LoVo (cell line): ENCODE results near the gene IQCF5.
"Not testable (repeated sequence)": the region's sequence is repeated elsewhere in the genome, so short reads cannot be mapped to it uniquely, and the experiment has no call there.

Source experiments
- DNase-seq: peaks from one replicate; pipeline ENCODE4 v3.0.0-alpha.2; 2016; ENCODE audit warnings: low spot score

Gene IQCF5

GRCh38 chr3:51875501-51875900 is at the start of gene IQCF5:
IQCF5 (minus strand) TSS chr3:51875601; CDS start chr3:51875531, 70 bp downstream.
- DNase-seq: no peak

GRCh38 chr3:51921081-51921578 is 45.7 kb upstream of the IQCF5 start:
- no peak for DNase-seq

- no peak for DNase-seq
These were observed 41.0 kb upstream of the IQCF5 start for GRCh38 chr3:51916418-51916817.

- no peak for DNase-seq
These were observed 32.6 kb upstream of the IQCF5 start for GRCh38 chr3:51908026-51908425.

- no peak for DNase-seq
These were observed 28.8 kb upstream of the IQCF5 start for GRCh38 chr3:51904034-51904823.

GRCh38 chr3:51902361-51902760 is 27.0 kb upstream of the IQCF5 start:
- peak; percentile 77 for DNase-seq

- DNase-seq: not testable (repeated sequence)
These were observed 24.6 kb upstream of the IQCF5 start for GRCh38 chr3:51900043-51900442.

- no peak for DNase-seq
These were observed 22.0 kb upstream of the IQCF5 start for GRCh38 chr3:51897391-51897790.

GRCh38 chr3:51896607-51897305 is 21.4 kb upstream of the IQCF5 start:
- no peak for DNase-seq

- no peak for DNase-seq
These were observed 19.5 kb upstream of the IQCF5 start for GRCh38 chr3:51894939-51895338.

GRCh38 chr3:51894391-51894790 is 19.0 kb upstream of the IQCF5 start:
- no peak for DNase-seq

- no peak for DNase-seq
These were observed 16.0 kb upstream of the IQCF5 start for GRCh38 chr3:51891242-51892039.

GRCh38 chr3:51888463-51889105 is 13.2 kb upstream of the IQCF5 start:
- DNase-seq: no peak

- DNase-seq: peak; percentile 54
These were observed 12.2 kb upstream of the IQCF5 start for GRCh38 chr3:51887620-51888019.

- DNase-seq: no peak
These were observed 11.0 kb upstream of the IQCF5 start for GRCh38 chr3:51886447-51886846.

- no peak for DNase-seq
These were observed 4.5 kb upstream of the IQCF5 start for GRCh38 chr3:51879937-51880336.

GRCh38 chr3:51876186-51876585 is 785 bp upstream of the IQCF5 start:
- DNase-seq: no peak

GRCh38 chr3:51874889-51875288 is 512 bp downstream of the IQCF5 start:
- DNase-seq: peak; percentile 6

- no peak for DNase-seq
These were observed 990 bp downstream of the IQCF5 start for GRCh38 chr3:51874411-51874810.

GRCh38 chr3:51873876-51874275 is 1.5 kb downstream of the IQCF5 start:
- no peak for DNase-seq

- DNase-seq: no peak
These were observed 2.1 kb downstream of the IQCF5 start for GRCh38 chr3:51873253-51873766.

GRCh38 chr3:51869304-51869703 is 6.1 kb downstream of the IQCF5 start:
- DNase-seq: no peak
